ENCODE measurements around the gene SCEL.
"Not testable (repeated sequence)": the region's sequence is repeated elsewhere in the genome, so short reads cannot be mapped to it uniquely, and the experiment has no call there.

Gene SCEL

DNA sequence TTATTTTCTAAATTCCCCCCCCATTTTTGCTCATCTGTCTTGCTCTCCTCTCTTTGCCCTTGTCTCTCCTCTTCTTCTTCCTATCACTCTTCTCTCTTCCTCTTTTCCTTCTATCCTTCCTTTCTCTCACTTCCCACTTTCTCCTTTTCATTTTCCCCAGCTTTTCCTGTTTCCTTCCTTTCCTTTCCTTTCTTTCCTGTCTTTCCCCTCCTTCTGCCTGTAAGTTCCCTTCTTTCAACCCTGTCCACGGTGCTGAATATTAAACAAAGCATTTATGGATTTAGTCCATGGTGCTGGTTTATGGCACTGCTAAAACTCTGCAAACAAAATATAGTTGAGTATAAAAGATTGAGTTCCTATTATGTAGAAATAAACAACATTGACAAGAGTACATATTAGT is 27.6 kb downstream of the SCEL start:
- no peak for DNase-seq

DNA sequence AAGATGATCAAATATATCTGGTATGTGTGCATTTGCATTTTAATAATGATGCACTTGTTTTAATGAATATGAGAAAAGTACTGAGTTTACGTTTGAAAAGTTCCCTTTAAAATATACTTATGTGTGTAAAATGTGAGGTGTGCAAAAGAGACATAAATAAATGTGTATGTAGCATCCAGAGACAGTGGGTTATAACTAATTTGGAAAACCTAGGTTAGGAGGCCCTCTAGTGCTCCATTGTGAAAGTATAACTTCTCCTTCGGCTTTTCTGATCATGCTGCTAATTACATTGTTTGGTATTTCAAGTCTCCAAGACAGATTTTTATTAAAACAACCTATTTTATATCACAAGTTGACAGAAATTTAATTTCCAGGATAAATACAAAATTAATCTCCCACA is 30.1 kb downstream of the SCEL start:
- no peak for DNase-seq

DNA sequence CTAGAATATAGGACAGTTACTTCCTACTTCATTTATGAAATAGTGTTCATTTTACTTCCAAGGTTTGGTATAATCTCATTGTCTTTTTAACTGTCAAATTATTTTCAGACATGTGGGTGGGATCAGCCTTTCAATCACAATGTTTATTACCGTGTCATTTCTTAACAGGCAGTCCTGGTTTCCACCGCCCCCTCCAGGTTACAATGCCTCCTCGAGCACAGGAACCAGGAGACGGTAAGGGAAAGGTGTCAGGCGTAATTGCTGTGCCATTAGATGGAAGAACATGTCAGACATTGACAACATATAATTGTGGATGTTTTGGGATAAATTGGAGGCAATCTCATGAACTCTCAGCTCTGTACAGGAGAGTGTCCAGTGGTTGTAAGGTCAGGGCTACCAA is 36.5 kb downstream of the SCEL start:
- DNase-seq = no peak

DNA sequence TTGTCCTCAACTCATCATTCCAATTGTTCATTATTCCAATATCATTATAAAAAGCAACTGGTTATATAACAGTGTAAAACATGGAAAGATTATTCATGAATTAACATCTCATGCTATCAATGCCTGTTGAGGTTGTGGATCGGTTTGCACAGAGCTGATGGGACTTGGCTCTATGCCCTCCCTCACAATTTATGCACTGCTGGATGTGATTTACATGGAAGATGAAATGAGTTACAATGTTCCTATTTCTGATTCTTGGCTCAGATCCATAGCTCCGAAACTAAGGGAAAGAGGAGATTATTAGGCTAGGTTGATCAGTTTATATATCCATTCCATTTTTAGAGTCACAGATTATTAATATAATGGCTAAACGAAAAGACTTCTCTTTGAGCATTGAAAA is 38.6 kb downstream of the SCEL start:
- DNase-seq = no peak

DNA sequence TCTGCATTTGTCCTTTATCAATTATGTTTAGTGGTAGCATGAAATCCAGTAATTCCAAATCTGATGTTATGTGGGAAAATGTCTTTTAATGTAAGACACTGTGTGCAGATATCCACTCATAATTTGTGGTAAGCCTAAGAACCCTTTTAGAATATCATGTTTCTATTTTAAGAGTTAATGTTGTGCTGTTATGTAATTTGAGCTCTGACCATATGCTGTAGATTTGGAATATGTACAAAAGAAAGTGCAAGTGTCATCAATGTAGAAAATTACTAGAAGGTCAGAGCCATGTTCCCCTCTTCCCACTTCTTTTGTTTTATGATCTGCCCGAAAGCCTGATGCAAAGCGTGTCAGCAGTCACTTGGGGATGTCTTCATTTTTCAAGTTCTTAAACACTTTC is 44.5 kb downstream of the SCEL start:
- no peak for DNase-seq

DNA sequence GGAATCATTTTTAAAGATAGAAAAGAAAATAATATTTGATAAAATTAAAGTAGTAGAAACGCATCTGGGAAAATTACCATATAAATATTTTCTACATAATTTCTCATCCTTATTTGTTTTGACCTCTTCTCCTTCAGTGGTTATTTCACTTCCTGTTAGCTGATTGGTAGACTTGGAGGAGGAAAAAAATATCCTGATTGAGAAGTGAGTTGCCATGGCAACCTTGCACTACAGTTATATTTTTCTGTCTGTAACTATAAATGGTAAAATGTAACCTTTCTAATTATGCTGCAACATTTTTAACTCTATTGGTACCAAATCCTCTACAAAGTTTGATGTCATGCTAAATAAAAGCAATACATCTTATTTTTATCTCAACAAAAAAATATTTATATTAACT is 45.2 kb downstream of the SCEL start:
- no peak for DNase-seq

DNA sequence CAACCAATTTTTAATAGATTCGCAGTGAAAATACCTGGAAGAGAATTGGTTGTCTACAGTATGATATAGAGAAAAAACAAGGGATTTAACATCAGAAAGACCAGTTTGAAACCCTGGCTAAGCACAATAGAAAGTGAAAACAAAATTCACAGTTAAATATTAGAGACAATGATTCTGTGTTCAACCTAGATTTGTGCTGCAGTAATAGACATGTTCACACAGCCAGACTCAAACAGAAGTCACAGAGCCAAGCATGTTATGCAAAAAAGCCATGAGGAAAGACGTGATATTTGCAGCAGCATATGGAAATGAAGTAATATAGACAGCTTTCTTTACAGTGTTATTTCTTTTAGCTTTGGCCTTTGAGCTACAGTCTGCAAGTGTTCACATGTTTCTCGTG is 48.1 kb downstream of the SCEL start:
- no peak for DNase-seq

DNA sequence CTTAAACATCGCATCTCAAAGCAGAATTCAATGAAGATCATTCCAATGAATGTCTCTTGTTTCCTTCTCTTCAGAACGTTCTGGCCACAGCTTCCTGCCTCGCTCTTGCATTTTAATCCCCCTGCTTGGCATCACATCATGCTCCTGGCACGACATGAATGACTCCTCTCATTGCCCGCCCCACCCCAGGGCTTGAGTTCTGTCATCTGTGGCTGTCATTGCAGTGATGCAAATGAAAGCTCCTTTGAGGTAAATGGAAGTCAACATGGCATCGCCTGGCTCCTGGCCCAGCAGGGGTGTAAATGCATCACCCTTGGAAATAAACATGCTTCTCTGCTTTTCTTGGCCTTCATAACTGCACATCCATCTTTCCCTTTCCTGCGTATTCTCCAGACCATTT is 48.6 kb downstream of the SCEL start:
- no peak for DNase-seq

DNA sequence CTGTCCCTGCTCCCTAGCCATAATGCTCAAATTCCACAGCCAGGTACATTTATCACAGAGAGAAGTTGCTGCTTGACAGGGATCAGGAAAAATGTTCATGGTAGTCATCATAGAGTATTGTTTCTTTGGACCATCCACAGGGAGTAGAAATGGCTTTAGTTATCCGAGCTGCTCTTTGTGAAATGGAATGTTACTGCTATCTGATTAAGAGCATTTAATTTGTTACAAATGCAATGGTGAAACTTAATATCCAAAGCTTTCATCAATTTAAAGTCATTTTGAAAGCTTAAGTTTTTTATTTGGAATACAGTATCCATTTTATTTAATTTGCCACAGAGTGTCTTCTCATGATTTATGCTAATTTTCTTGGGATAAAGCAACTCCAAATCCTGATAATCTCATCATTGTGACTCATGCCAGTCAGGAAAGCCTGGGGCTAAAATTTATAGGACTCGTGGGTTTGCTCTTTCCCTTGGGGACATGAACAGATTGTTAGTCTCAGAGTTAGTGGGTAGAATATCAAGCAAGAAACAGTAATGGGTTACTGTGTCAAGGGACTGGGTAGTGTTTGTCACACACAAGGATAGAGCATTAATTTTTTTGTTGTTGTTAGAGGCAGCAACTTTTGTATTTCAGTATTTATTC is 59.8 kb downstream of the SCEL start:
- DNase-seq = no peak

DNA sequence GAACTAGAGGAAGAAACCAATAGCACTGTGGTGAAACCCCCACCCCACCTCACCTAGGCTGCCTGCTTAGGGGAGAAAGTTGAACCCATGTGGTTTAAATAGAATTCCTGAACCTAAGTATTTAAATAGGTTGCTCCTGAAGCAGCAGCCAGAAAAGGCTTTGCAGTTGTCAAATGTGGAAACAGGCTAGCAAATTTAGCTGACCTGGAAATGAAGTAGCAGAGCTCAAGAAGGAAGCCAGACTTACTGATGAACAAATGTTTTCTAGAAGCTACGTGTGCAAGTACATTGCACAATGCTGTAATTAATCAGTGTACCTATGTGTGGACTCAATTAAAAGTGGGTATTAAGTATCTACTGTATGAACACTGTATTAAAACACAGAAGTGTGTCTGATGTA is 61.3 kb downstream of the SCEL start:
- DNase-seq = no peak

DNA sequence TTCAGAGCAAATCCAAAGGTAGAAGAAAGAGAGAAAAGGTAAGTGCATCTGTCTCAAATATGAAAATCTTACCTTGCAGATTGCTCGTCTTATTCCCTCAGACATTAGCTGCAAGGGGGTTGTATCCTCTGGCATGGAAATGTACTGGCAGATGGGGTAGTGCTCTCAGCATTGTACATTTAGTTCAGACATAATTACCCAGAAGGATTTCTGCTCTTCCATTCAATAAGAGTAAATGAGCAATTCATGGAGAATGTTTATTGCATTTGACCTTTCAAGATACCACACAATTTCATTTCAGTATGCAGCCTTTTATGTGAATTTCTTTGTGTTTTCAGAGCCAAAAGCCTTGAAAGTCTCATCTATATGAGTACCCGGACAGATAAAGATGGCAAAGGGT is 63.8 kb downstream of the SCEL start:
- DNase-seq = no peak

DNA sequence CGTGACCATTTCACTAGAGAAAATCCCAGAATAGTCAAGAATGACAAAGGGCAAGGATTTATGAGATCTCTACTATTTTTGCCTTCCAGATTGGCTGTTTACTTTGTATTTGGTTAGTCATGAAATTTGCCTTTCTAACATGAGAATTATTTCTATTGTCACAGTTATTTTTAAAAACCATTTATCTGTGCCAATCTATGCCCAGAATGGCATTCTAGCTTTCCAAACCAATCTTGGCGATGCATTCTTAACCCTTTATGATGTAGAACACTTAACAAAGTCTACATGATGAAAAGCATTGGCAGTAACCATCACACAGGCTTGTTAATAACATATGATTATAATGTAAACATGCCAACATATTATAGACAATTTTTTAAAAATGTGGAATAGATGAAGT is 65.2 kb downstream of the SCEL start:
- DNase-seq = no peak

DNA sequence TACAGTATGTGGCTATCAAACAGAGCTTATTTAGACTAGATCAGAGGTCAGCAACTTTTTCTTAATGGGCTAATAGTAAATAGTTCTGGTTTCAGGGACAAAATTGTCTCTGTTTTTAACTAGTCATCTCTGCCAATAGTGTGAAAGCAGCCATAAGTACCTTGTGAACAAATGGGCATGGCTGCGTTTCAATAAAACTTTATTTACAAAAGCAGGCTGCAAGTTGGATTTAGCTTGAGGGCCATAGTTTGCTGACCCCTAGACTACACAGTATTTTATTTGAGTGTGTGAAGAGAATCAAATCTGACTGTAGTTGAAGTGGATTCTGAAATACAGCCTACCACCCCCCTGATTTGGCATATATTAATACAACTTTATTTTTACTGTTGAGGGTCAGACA is 75.6 kb downstream of the SCEL start:
- no peak for DNase-seq

DNA sequence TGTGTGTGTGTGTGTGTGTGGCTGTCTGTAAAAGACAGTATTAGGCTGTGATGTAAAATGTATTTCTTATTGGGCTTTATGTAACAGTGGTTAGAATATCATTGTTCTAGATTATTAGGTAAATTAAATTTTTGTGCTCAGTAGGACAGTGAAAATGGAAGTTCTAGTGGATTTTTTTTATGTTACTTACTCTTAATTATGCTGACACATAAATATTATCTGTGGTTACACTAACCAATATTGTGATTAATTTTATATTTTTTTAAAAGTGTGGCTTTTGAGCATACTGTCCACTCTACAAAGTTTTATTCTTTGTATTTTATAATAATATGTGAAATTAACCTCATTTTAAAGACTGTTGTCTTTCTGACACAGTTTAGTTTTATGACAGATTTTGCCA is 80.5 kb downstream of the SCEL start:
- no peak for DNase-seq

DNA sequence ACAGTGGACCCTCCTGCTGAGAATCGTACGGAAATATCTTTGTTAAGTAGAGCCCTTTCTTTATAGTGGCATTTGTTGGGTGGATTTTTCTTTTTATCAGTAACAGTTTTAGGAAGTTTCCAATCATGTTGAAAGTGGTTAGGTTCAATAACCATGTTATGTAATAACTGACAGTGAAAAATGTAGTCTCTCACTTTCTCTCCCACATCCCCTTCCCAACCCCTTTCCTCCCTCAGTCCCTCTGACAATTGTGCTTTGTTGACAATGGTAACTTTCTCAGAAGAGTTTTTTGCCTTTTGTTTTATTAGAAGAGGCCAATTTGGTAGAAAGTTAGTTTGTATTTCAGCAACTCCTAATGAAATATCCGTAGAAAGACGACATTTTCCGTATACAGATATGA is 84.1 kb downstream of the SCEL start:
- no peak for DNase-seq

DNA sequence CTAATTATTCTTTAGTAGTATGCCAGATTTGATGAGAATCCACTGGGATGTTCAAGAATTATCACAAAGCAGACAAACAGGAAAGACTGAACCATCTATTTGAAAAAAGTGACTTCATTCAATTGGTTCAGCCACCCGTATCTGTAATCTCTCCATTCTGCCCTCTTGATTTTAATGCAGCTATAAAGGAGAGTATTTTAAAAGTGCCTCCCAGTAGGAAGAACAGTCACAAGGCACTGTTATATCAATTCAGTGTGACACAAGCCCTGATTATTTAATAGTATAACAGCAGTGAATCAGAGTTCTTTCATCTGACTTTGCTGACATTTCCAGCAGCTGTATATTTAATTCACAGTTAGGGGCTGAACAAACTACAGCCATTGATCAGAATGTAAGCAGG is 84.6 kb downstream of the SCEL start:
- DNase-seq = no peak

DNA sequence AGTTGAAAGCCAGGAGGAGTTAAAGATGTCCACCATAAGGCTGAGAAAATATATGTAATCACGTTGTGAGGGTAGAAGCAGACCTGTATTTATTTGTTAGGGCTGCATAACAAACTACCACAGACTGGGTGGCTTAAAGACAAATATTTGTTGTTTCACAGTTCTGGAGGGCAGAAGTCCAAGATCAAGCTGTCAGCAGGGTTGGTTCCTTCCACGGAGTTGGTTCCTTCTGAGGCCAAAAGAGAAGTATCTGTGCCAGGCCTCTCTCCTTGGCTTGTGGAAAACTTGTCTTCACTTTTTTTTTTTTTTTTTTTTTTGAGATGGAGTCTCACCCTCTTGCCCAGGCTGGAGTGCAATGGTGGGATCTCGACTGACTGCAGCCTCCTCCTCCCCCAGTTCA is 88.3 kb downstream of the SCEL start:
- DNase-seq = no peak

DNA sequence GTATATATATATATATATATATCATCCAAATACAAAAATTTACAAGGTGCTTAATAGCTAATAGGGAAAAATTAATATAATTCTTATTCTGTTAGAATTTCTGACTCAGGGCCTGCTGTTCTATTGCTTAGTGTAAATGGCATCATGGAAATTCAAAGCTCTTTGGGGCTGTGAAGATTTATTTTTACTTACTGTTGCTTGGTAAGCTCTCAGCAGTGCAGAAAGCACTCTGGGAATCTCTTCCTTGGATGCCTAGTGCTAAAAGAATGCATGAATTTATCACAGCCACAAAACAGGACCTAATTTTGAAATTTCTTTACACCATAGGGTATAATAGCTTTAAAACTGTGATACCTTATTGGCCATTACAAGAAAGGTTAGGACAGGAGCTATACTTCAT is 92.7 kb downstream of the SCEL start:
- no peak for DNase-seq

DNA sequence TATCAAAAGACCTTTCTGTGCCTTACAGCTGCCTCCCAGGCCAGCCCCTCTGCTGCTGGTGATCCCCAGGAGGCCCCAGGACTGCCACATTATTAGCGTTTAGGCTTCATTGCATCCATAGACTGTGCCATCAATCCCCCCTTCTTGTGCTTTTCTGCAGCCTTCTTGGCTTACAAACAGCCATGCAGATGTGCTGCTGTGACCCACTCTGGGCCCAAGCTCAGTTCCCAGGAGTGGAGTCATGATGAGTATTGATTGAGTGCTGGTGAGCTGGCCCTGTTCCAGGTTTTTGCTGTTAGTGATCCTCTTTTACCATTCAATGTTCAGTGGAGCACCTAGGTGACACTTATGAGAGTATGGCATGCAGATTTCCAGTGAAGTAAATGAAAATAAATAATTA is 102.1 kb downstream of the SCEL start:
- DNase-seq = no peak

DNA sequence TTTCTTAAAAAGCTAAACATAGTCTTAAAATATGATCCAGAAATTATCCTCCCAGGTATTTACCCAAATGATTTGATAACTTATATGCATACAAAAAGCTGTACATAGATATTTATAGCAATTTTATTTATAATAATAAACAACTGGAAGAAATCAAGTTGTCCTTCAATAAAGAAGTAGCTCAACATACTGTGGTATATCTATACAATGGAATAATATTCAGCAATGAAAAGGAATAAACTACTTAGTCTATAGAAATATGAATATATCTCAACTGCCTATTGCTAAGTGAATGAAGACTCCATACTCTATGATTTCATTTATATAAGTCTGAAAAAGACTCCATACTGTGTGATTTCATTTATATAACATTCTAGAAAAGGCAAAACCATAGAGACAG is 114.9 kb downstream of the SCEL start:
- DNase-seq = no peak

DNA sequence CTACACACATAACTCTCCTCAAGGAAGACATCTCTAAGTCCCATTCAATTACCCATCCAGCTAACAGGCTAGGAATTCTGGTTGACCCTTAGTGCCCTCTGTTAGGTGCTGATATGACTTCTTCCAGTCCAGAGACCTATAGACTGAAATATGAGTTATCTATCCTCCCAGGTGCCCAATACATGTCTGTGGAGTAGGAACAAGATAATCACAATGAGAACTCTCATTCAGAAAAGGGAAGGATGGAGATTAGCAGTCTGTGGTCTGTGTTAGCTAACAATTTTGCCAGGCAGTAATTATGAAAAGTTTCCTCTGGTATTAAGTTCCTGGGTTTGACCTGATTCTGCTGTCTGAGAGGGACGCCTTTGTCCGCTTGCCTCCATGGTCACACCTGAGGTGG is 117.8 kb downstream of the SCEL start:
- no peak for DNase-seq

DNA sequence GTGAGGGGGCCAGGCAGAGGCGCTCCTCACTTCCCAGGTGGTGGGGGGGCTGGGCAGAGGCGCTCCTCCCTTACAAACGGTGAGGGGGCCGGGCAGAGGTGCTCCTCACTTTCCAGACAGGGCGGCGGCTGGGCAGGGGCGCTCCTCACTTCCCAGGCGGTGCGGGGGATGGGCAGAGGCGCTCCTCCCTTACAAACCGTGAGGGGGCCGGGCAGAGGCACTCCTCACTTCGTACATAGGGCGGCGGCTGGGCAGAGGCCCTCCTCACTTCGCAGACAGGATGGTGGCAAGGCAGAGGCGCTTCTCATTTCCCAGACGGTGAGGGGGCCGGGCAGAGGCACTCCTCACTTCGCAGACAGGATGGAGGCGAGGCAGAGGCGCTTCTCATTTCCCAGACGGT is 124.5 kb downstream of the SCEL start:
- DNase-seq = not testable (repeated sequence)

DNA sequence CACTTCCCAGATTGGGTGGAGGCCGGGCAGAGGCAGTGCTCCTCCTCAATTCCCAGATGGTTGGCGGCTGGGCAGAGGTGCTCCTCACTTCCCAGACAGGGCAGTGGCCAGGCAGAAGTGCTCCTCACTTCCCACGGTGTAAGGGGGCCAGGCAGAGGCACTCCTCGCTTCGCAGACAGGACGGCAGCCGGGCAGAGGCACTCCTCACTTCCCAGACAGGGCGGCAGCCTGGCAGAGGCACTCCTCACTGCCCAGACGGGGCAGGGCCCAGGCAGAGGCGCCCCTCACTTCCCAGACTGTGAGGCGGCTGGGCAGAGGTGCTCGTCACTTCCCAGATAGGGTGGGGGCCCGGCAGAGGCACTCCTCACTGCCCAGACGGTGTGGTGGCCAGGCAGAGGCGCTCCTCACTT is 125.3 kb downstream of the SCEL start:
- no peak for DNase-seq

DNA sequence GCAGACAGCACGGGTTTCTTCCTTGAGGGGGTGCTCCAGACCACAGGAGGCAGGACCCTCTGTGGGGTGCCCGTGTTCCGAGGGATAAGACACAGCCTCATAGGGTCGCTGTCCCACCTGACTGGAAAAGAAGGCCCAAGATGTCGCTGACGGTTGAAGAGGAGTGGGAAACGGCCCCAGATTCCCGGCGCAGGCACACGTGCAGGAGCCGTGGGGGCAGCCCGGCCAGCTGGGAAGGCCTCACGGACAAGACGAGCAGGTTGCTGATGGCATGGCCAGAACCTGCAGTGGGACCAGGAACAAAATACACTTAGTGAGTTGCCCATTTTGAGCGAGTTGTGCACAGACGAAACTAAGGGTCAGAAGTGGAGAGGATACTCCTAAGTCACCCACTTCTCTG is 126.8 kb downstream of the SCEL start:
- not testable (repeated sequence) for DNase-seq

DNA sequence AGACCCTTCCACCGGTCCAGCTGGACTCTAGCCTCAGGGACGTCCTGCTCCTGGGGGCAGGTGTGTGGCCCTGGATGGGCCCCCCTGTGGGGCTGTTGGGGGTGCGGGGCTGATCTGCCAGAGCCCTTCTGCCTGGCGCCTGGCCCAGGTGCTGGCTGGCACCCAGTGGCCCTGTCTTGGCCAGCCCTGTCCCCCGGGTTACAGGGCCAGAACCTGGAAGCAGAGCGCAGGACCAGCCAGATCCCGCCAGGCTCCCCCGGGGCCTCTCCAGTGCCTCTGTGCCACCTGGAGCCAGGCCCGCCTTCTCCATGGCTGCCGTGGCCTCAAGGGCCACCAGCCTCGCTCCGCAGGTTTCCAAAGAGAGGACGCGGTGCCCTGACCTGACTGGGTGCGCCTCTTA is 127.3 kb downstream of the SCEL start:
- not testable (repeated sequence) for DNase-seq

DNA sequence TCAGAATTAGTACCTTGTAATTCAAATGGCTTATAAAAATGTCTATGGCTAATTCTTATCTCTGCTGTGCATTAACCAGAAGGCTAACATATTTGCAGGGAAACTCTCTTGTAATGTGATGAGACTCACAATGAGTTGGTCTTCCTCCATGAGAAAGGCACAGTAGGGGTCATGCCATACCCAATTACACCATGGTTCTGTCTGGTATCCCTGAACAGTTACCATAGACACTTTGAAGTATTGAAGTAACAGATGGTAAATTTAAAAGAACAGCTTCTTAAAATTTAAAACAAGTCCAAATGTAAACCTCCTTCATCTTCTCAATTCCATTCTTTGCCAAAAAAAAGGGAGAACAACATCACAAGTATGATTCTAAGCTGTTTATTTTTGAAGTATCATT is 139.3 kb downstream of the SCEL start:
- no peak for DNase-seq

Data from activated CD4-positive, alpha-beta T cell treated with anti-CD3 and anti-CD28 coated beads, Interleukin-2, amount 50 U/mL, for 4 hours (primary cell).